HepG2 (cell line): ENCODE results near the gene LUC7L2. TPM values are rescaled to one million over a fixed set of nuclear protein-coding genes. Genes with fewer than 3 reads are reported as not detected.
"Not testable (repeated sequence)": the region's sequence is repeated elsewhere in the genome, so short reads cannot be mapped to it uniquely, and the experiment has no call there.

Experiments used
- ATAC-seq: fragments of 200-7000 bp; cut with Tn5 transposase; 3 replicates; pipeline ENCODE4 v1.9.1; 2020; ENCODE audit warnings: mild to moderate bottlenecking, moderate library complexity
- BruUV-seq: library from RNA; stranded (reverse); fragments of 400-500 nt; replicated peaks from 2 replicates; lab custom pipeline; 2021; lab: Mats Ljungman, UMichigan
- CTCF ChIA-PET: fragments of 300-600 bp; formaldehyde crosslinking; extraction: SDS; loops from one replicate; lab custom pipeline; 2021; ENCODE audit warnings: low total read pairs, inconsistent platforms, low intra/inter-chr PET ratio; lab: Yijun Ruan, JAX
- POLR2A ChIA-PET: fragments of 350-600 bp; sonication (Branson Sonifier 250); formaldehyde crosslinking; loops from one replicate; lab custom pipeline; 2020; ENCODE audit warnings: antibody characterized with exemption, inconsistent platforms; lab: Yijun Ruan, JAX
- DNase-seq: peaks from one replicate; pipeline ENCODE4 v3.0.0-alpha.2; 2015; ENCODE audit warnings: low spot score
- FAIRE-seq: peaks from 3 replicates; lab custom pipeline; 2011; peaks lifted over from hg19 to GRCh38; lab: Jason Lieb, UNC
- H2AFZ ChIP-seq: one replicate; pipeline ENCODE4 v1.6.1; 2011; ENCODE audit warnings: low read length, inconsistent platforms
- H3K27ac ChIP-seq: fragments of 300-600 bp; 3 replicates; pipeline ENCODE4 v1.8.0; 2011; ENCODE audit warnings: mixed run types, mild to moderate bottlenecking, mixed read lengths, low read length, inconsistent platforms; ENCODE audit not compliant: insufficient read depth; ENCODE audit errors: extremely low read length
- H3K27me3 ChIP-seq, 2 experiments: fragments of 200-600 bp in 1 of 2; 2 replicates in 1 of 2; 3 replicates in 1 of 2; pipeline versions ENCODE4 v1.6.0 to v1.8.0; 2011; ENCODE audit warnings: low read length in 2 of 2, mild to moderate bottlenecking in 2 of 2, moderate library complexity in 2 of 2, inconsistent platforms in 1 of 2; ENCODE audit not compliant: insufficient read depth in 2 of 2, control insufficient read depth in 1 of 2
- H3K36me3 ChIP-seq, 2 experiments: fragments of 200-600 bp in 1 of 2; replicated peaks in 1 of 2; 2 replicates in 1 of 2; 3 replicates in 1 of 2; pipeline versions ENCODE4 v1.5.1 to v1.8.0; 2011; ENCODE audit warnings: low read length in 2 of 2, inconsistent platforms in 1 of 2; ENCODE audit not compliant: insufficient read depth in 2 of 2, control insufficient read depth in 1 of 2
- H3K4me1 ChIP-seq: 2 replicates; pipeline ENCODE4 v1.5.1; 2012; ENCODE audit warnings: low read length, inconsistent platforms; ENCODE audit not compliant: insufficient read depth
- H3K4me2 ChIP-seq: 2 replicates; pipeline ENCODE4 v1.6.0; 2011; ENCODE audit warnings: low read depth, low read length, inconsistent platforms
- H3K4me3 ChIP-seq, 3 experiments: fragments of 200-600 bp in 1 of 3; sonication (generic), shearing (Covaris generic) in 1 of 3; replicated peaks in 1 of 3; 2 replicates each; pipeline ENCODE4 v1.5.1; 2011 to 2016; ENCODE audit warnings: low read length in 3 of 3, inconsistent platforms in 2 of 3, low read depth in 2 of 3, mild to moderate bottlenecking in 2 of 3, control low read depth in 1 of 3, mixed read lengths in 1 of 3; ENCODE audit not compliant: insufficient read depth in 1 of 3
- H3K79me2 ChIP-seq: one replicate; pipeline ENCODE4 v1.6.1; 2011; ENCODE audit warnings: low read length, inconsistent platforms; ENCODE audit not compliant: insufficient read depth
- H3K9ac ChIP-seq: 2 replicates; pipeline ENCODE4 v1.6.0; 2011; ENCODE audit warnings: mild to moderate bottlenecking, low read depth, low read length, inconsistent platforms; ENCODE audit not compliant: insufficient read depth
- H3K9me3 ChIP-seq: 2 replicates; pipeline ENCODE4 v1.5.1; 2012; ENCODE audit warnings: mild to moderate bottlenecking, low read length
- H4K20me1 ChIP-seq: 2 replicates; pipeline ENCODE4 v1.6.0; 2011; ENCODE audit warnings: inconsistent platforms, mild to moderate bottlenecking, low read length, moderate library complexity; ENCODE audit not compliant: insufficient read depth
- HMG20A ChIP-seq: IDR thresholded peaks from 2 replicates; pipeline ENCODE4 v1.6.1; 2016; ENCODE audit warnings: borderline replicate concordance
- KLF12 ChIP-seq: sonication (generic); formaldehyde crosslinking; IDR thresholded peaks from 2 replicates; pipeline ENCODE4 v1.4.0; 2020; ENCODE audit warnings: missing genetic modification reagents, borderline replicate concordance
- MAFF ChIP-seq: IDR thresholded peaks from 2 replicates; pipeline ENCODE4 v1.6.1; 2011; ENCODE audit warnings: low read depth, low read length, improper control_type of control experiment
- MAFK ChIP-seq, 2 experiments: IDR thresholded peaks in 1 of 2; conservative IDR thresholded peaks in 1 of 2; 2 replicates each; pipeline ENCODE4 v1.6.1; 2011; ENCODE audit warnings: improper control_type of control experiment in 2 of 2, low read length in 2 of 2
- RBM22 ChIP-seq: fragments of 200-400 bp; formaldehyde crosslinking; optimal IDR thresholded peaks from 2 replicates; pipeline ENCODE3; 2017; ENCODE audit warnings: mild to moderate bottlenecking, low read length, moderate library complexity
- WGBS: methylation state at CpG from one replicate; pipeline ENCODE4 v1.1.6; 2017; ENCODE audit warnings: low lambda C conversion rate; 5-methylcytosine and 5-hydroxymethylcytosine counted together
- in situ Hi-C: cut with HindIII; loops from 2 replicates; pipeline ENCODE4 v1.10.0; 2017; ENCODE audit warnings: low pct_unique_long_range_greater_than_20kb; ENCODE audit not compliant: extremely low pct_ligation_motif_present
- intact Hi-C: fragments of 100-400 bp; cut with micrococcal nuclease; formaldehyde crosslinking; loops from one replicate; pipeline ENCODE4 v1.10.0; 2022; ENCODE audit not compliant: unreplicated experiment
- polyA plus RNA-seq, 8 experiments: library from polyadenylated mRNA; depleted of rRNA in 3 of 8; stranded (reverse) in 7 of 8; unstranded in 1 of 8; fragments of >200 nt; fragmentation: Illumina TruSeq in 4 of 8; extraction: Trizol in 4 of 8; gene quantifications; 2 replicates each; pipeline versions ENCODE4 v1.2.1 to v1.2.3, GENCODE V29; 2011 to 2016; ENCODE audit warnings: low read depth in 4 of 8, missing spikeins in 1 of 8, mixed read lengths in 1 of 8; ENCODE audit not compliant: insufficient read depth in 1 of 8
- total RNA-seq, 5 experiments: library from RNA; depleted of rRNA; stranded (reverse); fragments of >200 nt; fragmentation: Illumina TruSeq; extraction: Trizol; gene quantifications; 2 replicates each; pipeline ENCODE4 v1.2.3, GENCODE V29; 2016; ENCODE audit warnings: low read depth in 1 of 5

The LUC7L2 gene
- total and polyA plus RNA-seq, 2 of the 13 experiments (the other 11 are each of a cell fraction or from before 2014, with no cell fraction given) = 17.9 to 50.7 TPM

DNA sequence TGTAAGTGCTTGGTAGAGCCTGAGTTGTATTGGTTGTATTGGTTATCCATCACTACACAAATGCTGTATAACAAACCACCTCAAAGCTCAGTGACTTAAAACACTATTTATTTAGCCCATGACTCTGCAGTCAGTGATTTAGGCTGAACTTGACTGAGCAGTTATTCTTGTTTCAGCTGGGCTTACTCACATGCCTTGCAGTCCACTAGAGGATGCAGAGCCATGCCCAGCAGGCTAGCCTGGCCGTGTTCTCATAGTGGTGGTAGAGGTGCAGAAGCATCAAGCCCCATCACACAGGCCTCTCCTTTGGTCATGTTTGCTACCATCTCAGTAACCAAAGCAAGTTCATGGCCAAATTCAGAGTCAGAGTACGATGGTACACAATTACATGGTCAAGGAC, 43.9 kb downstream of the LUC7L2 start:
- H2AFZ ChIP-seq = no peak overlapping the region
- no peaks in the 10 kb centered on the region for H3K9me3 ChIP-seq
- no peak overlapping the region for H3K27ac ChIP-seq
- ChIA-PET POLR2A (no interaction called here), CTCF (no interaction called here)
- no peaks in the 10 kb centered on the region for H3K27me3 ChIP-seq
- intact Hi-C loops (no loop called here), in situ Hi-C loops (no loop called here)
- ATAC-seq = no peak
- H3K9ac ChIP-seq = no peak overlapping the region
- peaks cover 24 to 83% of the 10 kb centered on the region in 2 experiments for H3K36me3 ChIP-seq
- H3K79me2 ChIP-seq = no peaks in the 10 kb centered on the region
- FAIRE-seq = no peak
- no peaks in the 10 kb centered on the region for H3K4me1 ChIP-seq
- no peaks in the 10 kb centered on the region for H4K20me1 ChIP-seq
- H3K4me3 ChIP-seq = no peak overlapping the region
- H3K4me2 ChIP-seq = no peak overlapping the region
- no peak for DNase-seq
- no TSS peak for BruUV-seq
- TF ChIP-seq KLF12 (CRISPR knock-in tag) (no peak), RBM22 (peak; percentile 72)
- WGBS = 94% methylated on average over 2 of the region's 2 CpGs

DNA sequence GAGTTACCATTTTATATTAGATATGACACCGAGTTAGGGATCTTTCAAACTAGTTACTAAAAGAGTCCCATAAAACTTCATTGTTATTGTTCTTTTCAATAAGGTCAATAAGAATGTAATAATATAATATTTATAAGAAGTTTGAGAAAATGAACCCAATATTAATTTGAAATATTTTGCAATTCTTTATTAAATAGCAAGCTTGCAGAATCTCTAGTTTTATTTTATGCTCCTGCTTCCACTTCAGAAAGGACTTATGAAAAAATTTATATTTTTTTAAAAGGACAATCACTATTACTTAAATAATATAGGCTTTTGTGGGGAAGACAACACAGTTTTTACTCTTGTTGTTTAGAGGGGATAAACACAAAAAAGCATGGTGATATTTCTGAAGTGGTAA, 47.9 kb downstream of the LUC7L2 start:
- ChIA-PET CTCF (no interaction called here), POLR2A (no interaction called here)
- Histone ChIP-seq H3K4me2 (no peak overlapping the region), H3K4me1 (no peaks in the 10 kb centered on the region), H3K36me3 (peaks cover 22 to 78% of the 10 kb centered on the region in 2 experiments), H4K20me1 (no peaks in the 10 kb centered on the region), H3K79me2 (no peaks in the 10 kb centered on the region), H3K9me3 (no peaks in the 10 kb centered on the region), H3K9ac (no peak overlapping the region), H3K4me3 (no peak overlapping the region), H3K27me3 (no peaks in the 10 kb centered on the region), H2AFZ (no peak overlapping the region), H3K27ac (no peak overlapping the region)
- TF ChIP-seq MAFK (conservative IDR thresholded peaks at IDR 0.05 in 1 of 2, IDR thresholded peaks at IDR 0.05 in 1 of 2; ENCODE audit: low read length in 2 of 2) (peak in 1 of 2 experiments; percentile 66; a peak in 2 of 4 replicates), MAFF (0 out of 2 replicates have a peak, but pooled peaks have one; percentile 19), HMG20A (CRISPR knock-in tag) (no peak)
- ATAC-seq (no peak), FAIRE-seq (no peak), DNase-seq (no peak)
- WGBS = 98% methylated on average over 1 of the region's 1 CpG
- BruUV-seq = no TSS peak
- in situ Hi-C loops (no loop called here), intact Hi-C loops (no loop called here)

DNA sequence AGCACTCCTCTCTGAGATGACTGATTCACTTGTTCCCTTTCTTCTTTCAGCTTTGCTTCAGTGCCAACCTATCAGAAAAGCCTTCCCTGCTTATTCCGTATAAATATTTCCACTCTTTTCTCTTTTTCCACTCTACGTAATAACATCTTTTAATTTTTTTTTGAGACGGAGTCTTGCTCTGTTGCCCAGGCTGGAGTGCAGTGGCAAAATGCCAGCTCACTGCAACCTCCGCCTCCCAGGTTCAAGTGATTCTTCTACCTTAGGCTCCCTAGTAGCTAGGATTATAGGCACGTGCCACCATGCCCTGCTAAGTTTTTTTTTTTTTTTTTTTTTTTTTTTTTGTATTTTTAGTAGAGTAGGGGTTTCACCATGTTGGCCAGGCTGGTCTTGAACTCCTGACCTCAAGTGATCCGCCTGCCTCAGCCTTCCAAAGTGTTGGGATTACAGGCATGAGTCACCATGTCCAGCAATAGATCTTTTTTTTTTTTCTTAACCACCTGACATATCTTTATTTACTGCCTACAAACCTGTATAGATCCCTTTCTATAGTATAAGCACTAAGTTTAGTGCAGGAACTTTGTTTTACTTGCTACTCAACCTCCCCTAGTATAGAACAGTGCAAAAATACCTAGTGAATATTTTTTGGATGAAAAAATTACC, 55.2 kb downstream of the LUC7L2 start:
- H3K27me3 ChIP-seq, FAIRE-seq, H3K4me1 ChIP-seq, H3K4me2 ChIP-seq, H3K9ac ChIP-seq, POLR2A ChIA-PET, BruUV-seq, H4K20me1 ChIP-seq, intact Hi-C loops, H2AFZ ChIP-seq, CTCF ChIA-PET, H3K27ac ChIP-seq, DNase-seq, H3K4me3 ChIP-seq, H3K79me2 ChIP-seq, H3K9me3 ChIP-seq, in situ Hi-C loops, ATAC-seq: not testable (repeated sequence)
- H3K36me3 ChIP-seq = peaks cover 7 to 77% of the 10 kb centered on the region in 2 experiments
- 96% methylated on average over 6 of the region's 6 CpGs for WGBS
